IMR-90 (cell line): ENCODE results near the gene NR5A2. TPM values are rescaled to one million over a fixed set of nuclear protein-coding genes. Genes with fewer than 3 reads are reported as not detected.

ENCODE experiments used
- ATAC-seq: fragments of 200-7000 bp; cut with Tn5 transposase; 2 replicates; pipeline ENCODE4 v1.9.1; 2020; ENCODE audit warnings: low read depth, mild to moderate bottlenecking, moderate library complexity
- BruUV-seq: library from RNA; stranded (reverse); fragments of 400-500 nt; replicated peaks from 2 replicates; lab custom pipeline; 2021; lab: Mats Ljungman, UMichigan
- CTCF ChIA-PET: fragments of 300-600 bp; formaldehyde crosslinking; extraction: SDS; loops from one replicate; lab custom pipeline; 2021; ENCODE audit warnings: antibody characterized with exemption; lab: Yijun Ruan, JAX
- POLR2A ChIA-PET: fragments of 300-600 bp; sonication (Branson Sonifier 250); formaldehyde crosslinking; loops from one replicate; lab custom pipeline; 2022; ENCODE audit warnings: antibody characterized with exemption; ENCODE audit not compliant: unreplicated experiment; lab: Charles Lee
- DNase-seq: peaks from one replicate; pipeline ENCODE4 v3.0.0; 2013
- H2AFZ ChIP-seq: replicated peaks from 2 replicates; pipeline ENCODE3; 2013; ENCODE audit warnings: low read length, mild to moderate bottlenecking; ENCODE audit not compliant: poor library complexity
- H2AK5ac ChIP-seq: 2 replicates; pipeline ENCODE4 v1.6.1; 2013; ENCODE audit warnings: low read depth, low read length, inconsistent platforms
- H2AK9ac ChIP-seq: replicated peaks from 2 replicates; pipeline ENCODE3; 2013; ENCODE audit warnings: mild to moderate bottlenecking, low read depth, low read length, moderate library complexity; ENCODE audit not compliant: poor library complexity
- H2BK120ac ChIP-seq: 2 replicates; pipeline ENCODE4 v1.6.1; 2013; ENCODE audit warnings: low read depth, low read length, inconsistent platforms
- H2BK15ac ChIP-seq: 3 replicates; pipeline ENCODE4 v1.6.1; 2013; ENCODE audit warnings: low read depth, low read length, inconsistent platforms
- H2BK20ac ChIP-seq: 2 replicates; pipeline ENCODE4 v1.6.1; 2013; ENCODE audit warnings: low read depth, mild to moderate bottlenecking, inconsistent platforms, low read length, moderate library complexity
- H2BK5ac ChIP-seq: 2 replicates; pipeline ENCODE4 v1.6.1; 2013; ENCODE audit warnings: mild to moderate bottlenecking, low read depth, low read length, inconsistent platforms; ENCODE audit not compliant: poor library complexity, severe bottlenecking
- H3K14ac ChIP-seq: replicated peaks from 2 replicates; pipeline ENCODE4 v1.6.1; 2013; ENCODE audit warnings: low read depth, low read length, inconsistent platforms
- H3K18ac ChIP-seq: 2 replicates; pipeline ENCODE4 v1.6.1; 2013; ENCODE audit warnings: low read depth, low read length, control low read depth
- H3K23ac ChIP-seq: 2 replicates; pipeline ENCODE4 v1.6.1; 2013; ENCODE audit warnings: low read depth, low read length, inconsistent platforms
- H3K27ac ChIP-seq: 2 replicates; pipeline ENCODE4 v1.5.1; 2013; ENCODE audit warnings: mild to moderate bottlenecking, control low read depth, low read length; ENCODE audit not compliant: insufficient read depth
- H3K27me3 ChIP-seq: 2 replicates; pipeline ENCODE4 v1.6.1; 2013; ENCODE audit warnings: low read length; ENCODE audit not compliant: control insufficient read depth, insufficient read depth
- H3K36me3 ChIP-seq: 2 replicates; pipeline ENCODE4 v1.6.1; 2013; ENCODE audit warnings: low read length, mixed read lengths; ENCODE audit not compliant: control insufficient read depth, insufficient read depth
- H3K4ac ChIP-seq: 2 replicates; pipeline ENCODE4 v1.6.1; 2013; ENCODE audit warnings: low read depth, low read length, inconsistent platforms
- H3K4me1 ChIP-seq: 2 replicates; pipeline ENCODE4 v1.6.1; 2013; ENCODE audit warnings: low read length, mixed read lengths; ENCODE audit not compliant: control insufficient read depth, insufficient read depth
- H3K4me2 ChIP-seq: 2 replicates; pipeline ENCODE4 v1.6.1; 2013; ENCODE audit warnings: low read depth, mild to moderate bottlenecking, control low read depth, low read length, moderate library complexity
- H3K4me3 ChIP-seq: 2 replicates; pipeline ENCODE4 v1.5.1; 2013; ENCODE audit warnings: low read depth, mild to moderate bottlenecking, control low read depth, low read length, moderate library complexity; ENCODE audit not compliant: insufficient read depth
- H3K56ac ChIP-seq: 2 replicates; pipeline ENCODE4 v1.6.1; 2013; ENCODE audit warnings: low read length, inconsistent platforms; ENCODE audit not compliant: insufficient read depth; ENCODE audit errors: extremely low read depth
- H3K79me1 ChIP-seq, 2 experiments: 2 replicates each; pipeline ENCODE4 v1.6.1; 2013; ENCODE audit warnings: low read length in 2 of 2, inconsistent platforms in 1 of 2, low read depth in 1 of 2
- H3K9ac ChIP-seq: 2 replicates; pipeline ENCODE4 v1.6.1; 2013; ENCODE audit warnings: low read depth, low read length, control low read depth
- H3K9me1 ChIP-seq: 2 replicates; pipeline ENCODE4 v1.6.1; 2013; ENCODE audit warnings: low read length, inconsistent platforms; ENCODE audit not compliant: insufficient read depth
- H3K9me3 ChIP-seq: 2 replicates; pipeline ENCODE4 v1.6.1; 2013; ENCODE audit warnings: low read length; ENCODE audit not compliant: control insufficient read depth, insufficient read depth
- H4K20me1 ChIP-seq: 2 replicates; pipeline ENCODE4 v1.6.1; 2013; ENCODE audit warnings: low read length, inconsistent platforms; ENCODE audit not compliant: insufficient read depth
- H4K5ac ChIP-seq: 2 replicates; pipeline ENCODE4 v1.6.1; 2013; ENCODE audit warnings: mild to moderate bottlenecking, low read depth, low read length, control low read depth
- H4K8ac ChIP-seq, 2 experiments: 2 replicates each; pipeline ENCODE4 v1.6.1; 2013; ENCODE audit warnings: low read depth in 2 of 2, low read length in 2 of 2, control low read depth in 1 of 2, inconsistent platforms in 1 of 2
- H4K91ac ChIP-seq: 2 replicates; pipeline ENCODE4 v1.6.1; 2013; ENCODE audit warnings: low read depth, low read length, inconsistent platforms; ENCODE audit not compliant: insufficient read depth
- CHD1 ChIP-seq: IDR thresholded peaks from 2 replicates; pipeline ENCODE4 v1.6.1; 2012; ENCODE audit warnings: low read depth, low read length, improper control_type of control experiment
- FOS ChIP-seq: fragments of 150-350 bp; IDR thresholded peaks from 2 replicates; pipeline ENCODE4 v1.6.1; 2016; ENCODE audit warnings: low read depth, low read length
- MXI1 ChIP-seq: IDR thresholded peaks from 2 replicates; pipeline ENCODE4 v1.6.1; 2012; ENCODE audit warnings: low read depth, mild to moderate bottlenecking, low read length, moderate library complexity, borderline replicate concordance
- WGBS, 2 experiments: methylation state at CpG; one replicate each; pipeline versions ENCODE4 v1.1.5 to v1.1.7; 2013; ENCODE audit warnings: missing lambda C conversion rate in 2 of 2; ENCODE audit not compliant: insufficient read length in 1 of 2; ENCODE audit errors: extremely low coverage in 2 of 2; 5-methylcytosine and 5-hydroxymethylcytosine counted together
- dilution Hi-C: fragments of 300-500 bp; cut with HindIII; formaldehyde crosslinking; loops from one replicate; pipeline ENCODE4 v1.14.3; 2018; ENCODE audit warnings: low sequenced_read_pairs; ENCODE audit not compliant: unreplicated experiment
- in situ Hi-C: fragments of 300-500 bp; cut with MboI; formaldehyde crosslinking; loops from 3 replicates; pipeline ENCODE4 v1.14.3; 2019; ENCODE audit warnings: low sequenced_read_pairs, inconsistent platforms, mixed read lengths
- intact Hi-C: fragments of 100-400 bp; cut with micrococcal nuclease; formaldehyde crosslinking; loops from 2 replicates; pipeline ENCODE4 v1.10.0; 2022
- polyA plus RNA-seq, 3 experiments: library from polyadenylated mRNA; depleted of rRNA; stranded (reverse); fragments of >200 nt; gene quantifications; 2 replicates each; pipeline ENCODE4 v1.2.3, GENCODE V29; 2012; ENCODE audit warnings: low replicate concordance in 1 of 3
- total RNA-seq: library from RNA; depleted of rRNA; stranded (reverse); fragments of >200 nt; gene quantifications from 2 replicates; pipeline ENCODE4 v1.2.3, GENCODE V29; 2012

Gene NR5A2
- total and polyA plus RNA-seq, 2 of the 4 experiments (the other 2 are of a cell fraction) = 0.03 to 0.18 TPM

DNA sequence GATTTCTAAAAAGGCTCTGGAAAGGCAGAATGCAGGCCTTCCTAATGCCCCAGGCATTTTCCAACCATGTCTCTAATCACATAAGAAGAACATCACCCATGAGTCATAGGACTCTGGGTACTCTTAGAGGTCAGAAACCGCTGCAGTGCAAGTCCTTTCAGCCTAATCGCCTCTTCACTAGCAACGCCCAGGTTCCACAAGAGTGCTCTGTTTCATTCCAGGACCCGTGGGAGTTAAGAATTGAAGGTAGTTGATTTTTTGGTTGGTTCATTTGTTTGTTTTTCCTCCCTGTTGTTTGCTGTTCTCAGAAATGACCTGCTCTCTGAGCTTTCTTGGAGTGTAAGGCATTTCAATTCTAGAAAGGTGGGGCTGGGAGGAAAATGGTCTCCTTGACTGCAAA lies 123.2 kb downstream of the NR5A2 start:
- peak; percentile 79 for DNase-seq
- Histone ChIP-seq H2BK5ac (peak overlapping the region; percentile 11), H3K27me3 (no peaks in the 10 kb centered on the region), H3K79me1 (no peaks in the 10 kb centered on the region), H2AFZ (peak overlapping the region; percentile 59), H3K4ac (no peak overlapping the region), H4K5ac (no peak overlapping the region), H2BK15ac (no peak overlapping the region), H2BK120ac (peak overlapping the region; percentile 2; the same call in 1 of the 2 replicates), H3K56ac (no peak overlapping the region), H3K18ac (no peak overlapping the region), H4K8ac (no peak overlapping the region), H3K4me3 (no peak overlapping the region), H3K4me1 (peaks cover 2% of the 10 kb centered on the region; the same call in 1 of the 2 replicates), H3K4me2 (no peak overlapping the region; the same call in 1 of the 2 replicates), H3K36me3 (no peaks in the 10 kb centered on the region), H3K27ac (no peak overlapping the region), H2AK9ac (no peak overlapping the region), H3K23ac (no peak overlapping the region), H2BK20ac (peak overlapping the region; percentile 43; the same call in 1 of the 2 replicates), H3K14ac (no peak overlapping the region), H2AK5ac (no peak overlapping the region), H3K9me1 (peaks cover 3% of the 10 kb centered on the region; the same call in 1 of the 2 replicates), H4K91ac (no peak overlapping the region), H3K9me3 (no peaks in the 10 kb centered on the region), H4K20me1 (no peaks in the 10 kb centered on the region), H3K9ac (no peak overlapping the region)
- BruUV-seq = no TSS peak
- intact Hi-C loops (no loop called here), dilution Hi-C loops (no loop called here), in situ Hi-C loops (no loop called here)
- TF ChIP-seq CHD1 = no peak
- TF ChIP-seq MXI1 = no peak
- peak; percentile 63; the same call in 1 of the 2 replicates for TF ChIP-seq FOS
- no CpG with 5 or more reads among the region's 4 CpGs for WGBS, 2 experiments
- ChIA-PET POLR2A (no interaction called here), CTCF (no interaction called here)
- peak; percentile 91 for ATAC-seq
